HepG2 (cell line): ENCODE results near the gene CACNA1C. TPM values are rescaled to one million over a fixed set of nuclear protein-coding genes. Genes with fewer than 3 reads are reported as not detected.

ENCODE experiments used
- ATAC-seq: fragments of 200-7000 bp; cut with Tn5 transposase; 3 replicates; pipeline ENCODE4 v1.9.1; 2020; ENCODE audit warnings: mild to moderate bottlenecking, moderate library complexity
- BruUV-seq: library from RNA; stranded (reverse); fragments of 400-500 nt; replicated peaks from 2 replicates; lab custom pipeline; 2021; lab: Mats Ljungman, UMichigan
- CTCF ChIA-PET: fragments of 300-600 bp; formaldehyde crosslinking; extraction: SDS; loops from one replicate; lab custom pipeline; 2021; ENCODE audit warnings: low total read pairs, inconsistent platforms, low intra/inter-chr PET ratio; lab: Yijun Ruan, JAX
- POLR2A ChIA-PET: fragments of 350-600 bp; sonication (Branson Sonifier 250); formaldehyde crosslinking; loops from one replicate; lab custom pipeline; 2020; ENCODE audit warnings: antibody characterized with exemption, inconsistent platforms; lab: Yijun Ruan, JAX
- DNase-seq: peaks from one replicate; pipeline ENCODE4 v3.0.0-alpha.2; 2015; ENCODE audit warnings: low spot score
- FAIRE-seq: peaks from 3 replicates; lab custom pipeline; 2011; peaks lifted over from hg19 to GRCh38; lab: Jason Lieb, UNC
- H2AFZ ChIP-seq: one replicate; pipeline ENCODE4 v1.6.1; 2011; ENCODE audit warnings: low read length, inconsistent platforms
- H3K27ac ChIP-seq: fragments of 300-600 bp; 3 replicates; pipeline ENCODE4 v1.8.0; 2011; ENCODE audit warnings: mixed run types, mild to moderate bottlenecking, mixed read lengths, low read length, inconsistent platforms; ENCODE audit not compliant: insufficient read depth; ENCODE audit errors: extremely low read length
- H3K27me3 ChIP-seq, 2 experiments: fragments of 200-600 bp in 1 of 2; 2 replicates in 1 of 2; 3 replicates in 1 of 2; pipeline versions ENCODE4 v1.6.0 to v1.8.0; 2011; ENCODE audit warnings: low read length in 2 of 2, mild to moderate bottlenecking in 2 of 2, moderate library complexity in 2 of 2, inconsistent platforms in 1 of 2; ENCODE audit not compliant: insufficient read depth in 2 of 2, control insufficient read depth in 1 of 2
- H3K36me3 ChIP-seq, 2 experiments: fragments of 200-600 bp in 1 of 2; replicated peaks in 1 of 2; 2 replicates in 1 of 2; 3 replicates in 1 of 2; pipeline versions ENCODE4 v1.5.1 to v1.8.0; 2011; ENCODE audit warnings: low read length in 2 of 2, inconsistent platforms in 1 of 2; ENCODE audit not compliant: insufficient read depth in 2 of 2, control insufficient read depth in 1 of 2
- H3K4me1 ChIP-seq: 2 replicates; pipeline ENCODE4 v1.5.1; 2012; ENCODE audit warnings: low read length, inconsistent platforms; ENCODE audit not compliant: insufficient read depth
- H3K4me2 ChIP-seq: 2 replicates; pipeline ENCODE4 v1.6.0; 2011; ENCODE audit warnings: low read depth, low read length, inconsistent platforms
- H3K4me3 ChIP-seq, 3 experiments: fragments of 200-600 bp in 1 of 3; sonication (generic), shearing (Covaris generic) in 1 of 3; replicated peaks in 1 of 3; 2 replicates each; pipeline ENCODE4 v1.5.1; 2011 to 2016; ENCODE audit warnings: low read length in 3 of 3, inconsistent platforms in 2 of 3, low read depth in 2 of 3, mild to moderate bottlenecking in 2 of 3, control low read depth in 1 of 3, mixed read lengths in 1 of 3; ENCODE audit not compliant: insufficient read depth in 1 of 3
- H3K79me2 ChIP-seq: one replicate; pipeline ENCODE4 v1.6.1; 2011; ENCODE audit warnings: low read length, inconsistent platforms; ENCODE audit not compliant: insufficient read depth
- H3K9ac ChIP-seq: 2 replicates; pipeline ENCODE4 v1.6.0; 2011; ENCODE audit warnings: mild to moderate bottlenecking, low read depth, low read length, inconsistent platforms; ENCODE audit not compliant: insufficient read depth
- H3K9me3 ChIP-seq: 2 replicates; pipeline ENCODE4 v1.5.1; 2012; ENCODE audit warnings: mild to moderate bottlenecking, low read length
- H4K20me1 ChIP-seq: 2 replicates; pipeline ENCODE4 v1.6.0; 2011; ENCODE audit warnings: inconsistent platforms, mild to moderate bottlenecking, low read length, moderate library complexity; ENCODE audit not compliant: insufficient read depth
- AGO2 ChIP-seq: fragments of 200-400 bp; formaldehyde crosslinking; optimal IDR thresholded peaks from 2 replicates; pipeline ENCODE3; 2017; ENCODE audit warnings: mild to moderate bottlenecking, low read depth, low read length, moderate library complexity
- BORCS8-MEF2B ChIP-seq: sonication (generic); formaldehyde crosslinking; IDR thresholded peaks from 2 replicates; pipeline ENCODE4 v1.8.0; 2022; ENCODE audit warnings: mild to moderate bottlenecking, missing genetic modification reagents
- ETV6 ChIP-seq: sonication (generic); formaldehyde crosslinking; conservative IDR thresholded peaks from 2 replicates; pipeline ENCODE4 v1.4.0; 2020; ENCODE audit warnings: missing genetic modification reagents
- GFI1 ChIP-seq: sonication (generic); formaldehyde crosslinking; IDR thresholded peaks from 2 replicates; pipeline ENCODE4 v1.5.0; 2020; ENCODE audit warnings: missing genetic modification reagents, mild to moderate bottlenecking, borderline replicate concordance
- NPAS2 ChIP-seq: sonication (generic); formaldehyde crosslinking; IDR thresholded peaks from 2 replicates; pipeline ENCODE4 v1.8.0; 2022; ENCODE audit warnings: mild to moderate bottlenecking, missing genetic modification reagents, borderline replicate concordance
- SIX1 ChIP-seq: sonication (generic); formaldehyde crosslinking; IDR thresholded peaks from 2 replicates; pipeline ENCODE4 v1.4.0; 2020; ENCODE audit warnings: missing genetic modification reagents, borderline replicate concordance
- ZNF20 ChIP-seq: sonication (generic); formaldehyde crosslinking; IDR thresholded peaks from 2 replicates; pipeline ENCODE4 v1.4.0; 2020; ENCODE audit warnings: mild to moderate bottlenecking, moderate library complexity, missing genetic modification reagents
- ZNF496 ChIP-seq: sonication (generic); formaldehyde crosslinking; IDR thresholded peaks from 2 replicates; pipeline ENCODE4 v1.8.1; 2023; ENCODE audit warnings: mild to moderate bottlenecking, moderate library complexity, missing genetic modification reagents; ENCODE audit not compliant: insufficient replicate concordance
- ZNF614 ChIP-seq: IDR thresholded peaks from 2 replicates; pipeline ENCODE4 v1.6.1; 2018; ENCODE audit warnings: missing biosample characterization, missing genetic modification reagents, inconsistent platforms, borderline replicate concordance
- ZNF652 ChIP-seq: IDR thresholded peaks from 2 replicates; pipeline ENCODE4 v1.6.1; 2016; ENCODE audit warnings: low read depth, borderline replicate concordance
- WGBS: methylation state at CpG from one replicate; pipeline ENCODE4 v1.1.6; 2017; ENCODE audit warnings: low lambda C conversion rate; 5-methylcytosine and 5-hydroxymethylcytosine counted together
- in situ Hi-C: cut with HindIII; loops from 2 replicates; pipeline ENCODE4 v1.10.0; 2017; ENCODE audit warnings: low pct_unique_long_range_greater_than_20kb; ENCODE audit not compliant: extremely low pct_ligation_motif_present
- intact Hi-C: fragments of 100-400 bp; cut with micrococcal nuclease; formaldehyde crosslinking; loops from one replicate; pipeline ENCODE4 v1.10.0; 2022; ENCODE audit not compliant: unreplicated experiment
- polyA plus RNA-seq, 8 experiments: library from polyadenylated mRNA; depleted of rRNA in 3 of 8; stranded (reverse) in 7 of 8; unstranded in 1 of 8; fragments of >200 nt; fragmentation: Illumina TruSeq in 4 of 8; extraction: Trizol in 4 of 8; gene quantifications; 2 replicates each; pipeline versions ENCODE4 v1.2.1 to v1.2.3, GENCODE V29; 2011 to 2016; ENCODE audit warnings: low read depth in 4 of 8, missing spikeins in 1 of 8, mixed read lengths in 1 of 8; ENCODE audit not compliant: insufficient read depth in 1 of 8
- total RNA-seq, 5 experiments: library from RNA; depleted of rRNA; stranded (reverse); fragments of >200 nt; fragmentation: Illumina TruSeq; extraction: Trizol; gene quantifications; 2 replicates each; pipeline ENCODE4 v1.2.3, GENCODE V29; 2016; ENCODE audit warnings: low read depth in 1 of 5
- TF ChIP-seq, protein P1 (sequence below): sonication (generic); formaldehyde crosslinking; IDR thresholded peaks from 2 replicates; pipeline ENCODE4 v1.4.0; 2020; ENCODE audit warnings: mild to moderate bottlenecking, missing genetic modification reagents
- TF ChIP-seq, protein P2 (sequence below): sonication (generic); formaldehyde crosslinking; IDR thresholded peaks from 2 replicates; pipeline ENCODE4 v1.8.0; 2023; ENCODE audit warnings: mild to moderate bottlenecking, missing genetic modification reagents
- TF ChIP-seq, protein P3 (sequence below): IDR thresholded peaks from 2 replicates; pipeline ENCODE4 v1.6.1; 2016
- TF ChIP-seq, protein P4 (sequence below): sonication (generic); formaldehyde crosslinking; IDR thresholded peaks from 2 replicates; pipeline ENCODE4 v1.5.0; 2020; ENCODE audit warnings: missing genetic modification reagents

The CACNA1C gene
- total and polyA plus RNA-seq, 2 of the 13 experiments (the other 11 are each of a cell fraction or from before 2014, with no cell fraction given): not detected

DNA sequence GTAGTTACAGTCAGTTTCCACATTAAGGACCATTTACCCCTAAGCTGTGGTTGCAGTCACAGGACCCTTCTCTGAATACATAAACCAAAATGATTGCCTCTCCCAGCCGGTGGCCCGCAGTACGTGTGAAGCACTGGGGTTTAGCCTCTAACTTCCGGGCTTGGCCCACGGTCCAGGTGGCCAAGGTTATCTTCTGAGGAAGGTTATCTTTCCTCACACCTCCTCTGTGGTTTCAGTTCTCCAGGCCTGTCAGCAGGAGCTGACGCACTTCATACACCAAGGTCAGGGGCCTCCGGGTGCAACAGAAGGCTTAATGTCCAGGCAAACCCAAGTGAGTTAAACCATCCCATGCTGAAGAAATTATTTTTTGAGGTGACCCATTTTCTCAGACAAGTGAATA is 451.0 kb downstream of the CACNA1C start:
- TF ChIP-seq, protein P1, sequence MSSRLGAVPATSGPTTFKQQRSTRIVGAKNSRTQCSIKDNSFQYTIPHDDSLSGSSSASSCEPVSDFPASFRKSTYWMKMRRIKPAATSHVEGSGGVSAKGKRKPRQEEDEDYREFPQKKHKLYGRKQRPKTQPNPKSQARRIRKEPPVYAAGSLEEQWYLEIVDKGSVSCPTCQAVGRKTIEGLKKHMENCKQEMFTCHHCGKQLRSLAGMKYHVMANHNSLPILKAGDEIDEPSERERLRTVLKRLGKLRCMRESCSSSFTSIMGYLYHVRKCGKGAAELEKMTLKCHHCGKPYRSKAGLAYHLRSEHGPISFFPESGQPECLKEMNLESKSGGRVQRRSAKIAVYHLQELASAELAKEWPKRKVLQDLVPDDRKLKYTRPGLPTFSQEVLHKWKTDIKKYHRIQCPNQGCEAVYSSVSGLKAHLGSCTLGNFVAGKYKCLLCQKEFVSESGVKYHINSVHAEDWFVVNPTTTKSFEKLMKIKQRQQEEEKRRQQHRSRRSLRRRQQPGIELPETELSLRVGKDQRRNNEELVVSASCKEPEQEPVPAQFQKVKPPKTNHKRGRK (CRISPR knock-in tag): no peak
- TF ChIP-seq BORCS8-MEF2B (CRISPR knock-in tag) (no peak), AGO2 (no peak), ETV6 (CRISPR knock-in tag) (no peak)
- DNase-seq: no peak
- Histone ChIP-seq H3K9me3 (no peaks in the 10 kb centered on the region), H3K9ac (no peak overlapping the region), H4K20me1 (no peaks in the 10 kb centered on the region), H3K4me2 (no peak overlapping the region), H3K4me1 (no peaks in the 10 kb centered on the region), H3K4me3 (no peak overlapping the region), H2AFZ (no peak overlapping the region), H3K27me3 (peaks cover 10 to 61% of the 10 kb centered on the region in 2 experiments; a peak in 4 of 5 replicates), H3K27ac (no peak overlapping the region), H3K79me2 (no peaks in the 10 kb centered on the region), H3K36me3 (no peaks in the 10 kb centered on the region)
- POLR2A ChIA-PET: no interaction called here
- ATAC-seq: no peak
- intact Hi-C loops (no loop called here), in situ Hi-C loops (no loop called here)
- CTCF ChIA-PET: no interaction called here
- no TSS peak for BruUV-seq
- 6% methylated on average over 7 of the region's 7 CpGs for WGBS
- FAIRE-seq: no peak

DNA sequence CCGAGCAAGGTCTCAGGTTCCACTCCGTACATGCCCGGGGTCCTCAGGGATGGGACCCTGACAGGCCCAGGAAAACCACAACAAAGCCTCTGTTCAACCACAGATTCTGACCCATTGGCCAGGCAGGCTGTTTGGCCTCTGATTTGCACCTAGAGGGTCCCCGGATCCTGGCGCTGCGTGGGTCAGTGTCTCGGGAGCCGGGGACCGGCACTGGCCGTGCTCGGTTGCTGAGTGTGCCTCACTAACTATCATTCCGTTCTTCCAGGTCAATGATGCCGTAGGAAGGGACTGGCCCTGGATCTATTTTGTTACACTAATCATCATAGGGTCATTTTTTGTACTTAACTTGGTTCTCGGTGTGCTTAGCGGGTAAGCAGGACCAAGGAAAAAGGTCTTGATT is 451.8 kb downstream of the CACNA1C start:
- POLR2A ChIA-PET: no interaction called here
- no peaks in the 10 kb centered on the region for H3K9me3 ChIP-seq
- H3K4me2 ChIP-seq: no peak overlapping the region
- no peak overlapping the region for H2AFZ ChIP-seq
- 19% methylated on average over 7 of the region's 15 CpGs for WGBS
- no peak for DNase-seq
- H3K9ac ChIP-seq: no peak overlapping the region
- no peak for FAIRE-seq
- intact Hi-C loops (no loop called here), in situ Hi-C loops (no loop called here)
- CTCF ChIA-PET: no interaction called here
- ATAC-seq: no peak
- no peaks in the 10 kb centered on the region for H3K36me3 ChIP-seq
- H3K4me3 ChIP-seq: no peak overlapping the region
- no TSS peak for BruUV-seq
- no peaks in the 10 kb centered on the region for H3K79me2 ChIP-seq
- H3K27ac ChIP-seq: no peak overlapping the region
- no peaks in the 10 kb centered on the region for H3K4me1 ChIP-seq
- H3K27me3 ChIP-seq: peaks cover 9 to 60% of the 10 kb centered on the region in 2 experiments; a peak in 4 of 5 replicates
- no peaks in the 10 kb centered on the region for H4K20me1 ChIP-seq
- TF ChIP-seq ZNF614 (no peak), ZNF496 (CRISPR knock-in tag) (no peak), GFI1 (no peak), SIX1 (CRISPR knock-in tag) (no peak), ZNF20 (no peak), ZNF652 (CRISPR knock-in tag) (no peak), NPAS2 (CRISPR knock-in tag) (no peak)
- TF ChIP-seq, protein P2, sequence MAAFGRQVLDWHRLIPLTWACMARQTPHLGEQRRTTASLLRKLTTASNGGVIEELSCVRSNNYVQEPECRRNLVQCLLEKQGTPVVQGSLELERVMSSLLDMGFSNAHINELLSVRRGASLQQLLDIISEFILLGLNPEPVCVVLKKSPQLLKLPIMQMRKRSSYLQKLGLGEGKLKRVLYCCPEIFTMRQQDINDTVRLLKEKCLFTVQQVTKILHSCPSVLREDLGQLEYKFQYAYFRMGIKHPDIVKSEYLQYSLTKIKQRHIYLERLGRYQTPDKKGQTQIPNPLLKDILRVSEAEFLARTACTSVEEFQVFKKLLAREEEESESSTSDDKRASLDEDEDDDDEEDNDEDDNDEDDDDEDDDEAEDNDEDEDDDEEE (CRISPR knock-in tag): no peak
- TF ChIP-seq, protein P3, sequence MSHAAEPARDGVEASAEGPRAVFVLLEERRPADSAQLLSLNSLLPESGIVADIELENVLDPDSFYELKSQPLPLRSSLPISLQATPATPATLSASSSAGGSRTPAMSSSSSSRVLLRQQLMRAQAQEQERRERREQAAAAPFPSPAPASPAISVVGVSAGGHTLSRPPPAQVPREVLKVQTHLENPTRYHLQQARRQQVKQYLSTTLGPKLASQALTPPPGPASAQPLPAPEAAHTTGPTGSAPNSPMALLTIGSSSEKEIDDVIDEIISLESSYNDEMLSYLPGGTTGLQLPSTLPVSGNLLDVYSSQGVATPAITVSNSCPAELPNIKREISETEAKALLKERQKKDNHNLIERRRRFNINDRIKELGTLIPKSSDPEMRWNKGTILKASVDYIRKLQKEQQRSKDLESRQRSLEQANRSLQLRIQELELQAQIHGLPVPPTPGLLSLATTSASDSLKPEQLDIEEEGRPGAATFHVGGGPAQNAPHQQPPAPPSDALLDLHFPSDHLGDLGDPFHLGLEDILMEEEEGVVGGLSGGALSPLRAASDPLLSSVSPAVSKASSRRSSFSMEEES (CRISPR knock-in tag): no peak
- TF ChIP-seq, protein P4, sequence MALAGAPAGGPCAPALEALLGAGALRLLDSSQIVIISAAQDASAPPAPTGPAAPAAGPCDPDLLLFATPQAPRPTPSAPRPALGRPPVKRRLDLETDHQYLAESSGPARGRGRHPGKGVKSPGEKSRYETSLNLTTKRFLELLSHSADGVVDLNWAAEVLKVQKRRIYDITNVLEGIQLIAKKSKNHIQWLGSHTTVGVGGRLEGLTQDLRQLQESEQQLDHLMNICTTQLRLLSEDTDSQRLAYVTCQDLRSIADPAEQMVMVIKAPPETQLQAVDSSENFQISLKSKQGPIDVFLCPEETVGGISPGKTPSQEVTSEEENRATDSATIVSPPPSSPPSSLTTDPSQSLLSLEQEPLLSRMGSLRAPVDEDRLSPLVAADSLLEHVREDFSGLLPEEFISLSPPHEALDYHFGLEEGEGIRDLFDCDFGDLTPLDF (CRISPR knock-in tag): no peak
